T-helper 9 cell (primary cell): ENCODE data around the gene ATP5F1D.

Source experiments
- DNase-seq: peaks from one replicate; pipeline ENCODE4 v3.0.0-alpha.2; 2020

The ATP5F1D gene

DNA sequence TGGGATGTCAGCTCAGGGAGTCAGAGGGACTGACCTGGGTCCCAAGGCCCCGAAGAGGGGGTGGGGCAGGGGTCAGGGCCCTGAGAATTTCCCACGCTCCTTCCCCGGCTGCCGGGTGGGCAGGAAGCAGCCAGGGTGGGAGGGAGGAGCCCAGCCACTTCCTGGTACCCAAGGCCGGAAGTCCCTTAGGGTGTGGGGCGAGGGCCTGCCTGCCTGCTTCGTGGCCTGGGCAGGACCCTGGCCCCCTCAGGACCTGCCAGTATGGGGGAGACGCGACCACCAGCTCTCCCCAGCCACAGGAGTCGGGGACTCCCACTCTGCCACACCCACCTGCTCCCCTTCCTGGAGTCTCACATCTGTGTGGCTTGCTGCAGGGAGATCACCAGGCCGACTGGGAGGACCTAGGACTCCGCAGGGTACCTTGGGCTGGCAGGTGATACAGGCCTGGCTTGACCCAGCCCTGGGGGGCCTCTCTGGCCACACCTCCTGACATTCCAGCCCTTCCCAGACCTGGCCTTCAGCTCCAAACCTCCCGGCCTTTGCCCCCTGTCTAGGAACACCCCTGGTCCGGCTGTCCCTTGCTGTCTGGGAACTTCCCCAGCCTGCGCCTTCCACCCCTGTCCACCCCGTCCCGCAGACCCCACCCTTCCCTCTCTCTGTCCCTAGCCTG, 17.8 kb downstream of the ATP5F1D start:
- peak; percentile 54 for DNase-seq

DNA sequence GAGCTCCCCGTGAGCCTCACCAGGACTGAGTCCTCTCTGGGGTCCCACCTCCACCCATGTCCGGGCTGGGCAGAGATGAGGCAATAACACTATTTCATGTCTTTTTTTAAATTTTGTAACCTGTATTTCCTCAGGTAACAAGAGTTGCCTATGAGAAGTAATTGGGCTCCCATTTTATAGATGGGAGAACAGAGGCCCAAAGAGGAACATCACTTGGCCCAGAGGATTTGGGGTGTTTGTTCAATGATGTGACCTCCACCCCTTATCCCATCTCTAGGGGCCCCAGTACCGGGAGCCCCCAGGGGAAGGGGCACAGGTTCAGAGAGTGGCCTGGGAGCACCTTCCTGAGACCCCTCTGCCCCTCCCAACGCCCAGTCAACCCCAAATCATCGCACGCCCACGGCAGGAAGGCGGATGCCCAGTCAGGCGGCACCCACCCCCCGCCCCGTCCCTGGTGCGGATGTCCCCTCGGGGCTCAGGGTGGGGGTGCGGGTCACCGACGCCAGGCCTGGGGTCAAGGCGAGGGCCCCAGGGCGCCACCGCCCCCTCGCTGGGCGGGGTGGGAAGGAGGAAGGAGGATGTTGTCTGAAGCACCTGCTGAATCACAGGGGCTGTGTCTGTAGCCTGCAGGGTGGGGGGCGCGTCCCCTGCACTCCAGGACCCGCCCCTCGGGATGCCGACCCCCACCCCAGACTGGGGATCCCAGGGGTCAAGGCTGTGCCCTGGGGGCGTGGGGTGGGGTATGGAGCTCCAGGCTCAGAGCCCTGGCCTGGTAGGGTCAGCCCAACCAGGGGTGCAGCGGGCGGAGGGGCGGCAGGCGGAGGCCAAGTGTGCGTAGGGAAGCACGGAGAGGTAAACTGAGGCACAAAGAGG, 18.6 kb downstream of the ATP5F1D start:
- DNase-seq, result peak; percentile 50

DNA sequence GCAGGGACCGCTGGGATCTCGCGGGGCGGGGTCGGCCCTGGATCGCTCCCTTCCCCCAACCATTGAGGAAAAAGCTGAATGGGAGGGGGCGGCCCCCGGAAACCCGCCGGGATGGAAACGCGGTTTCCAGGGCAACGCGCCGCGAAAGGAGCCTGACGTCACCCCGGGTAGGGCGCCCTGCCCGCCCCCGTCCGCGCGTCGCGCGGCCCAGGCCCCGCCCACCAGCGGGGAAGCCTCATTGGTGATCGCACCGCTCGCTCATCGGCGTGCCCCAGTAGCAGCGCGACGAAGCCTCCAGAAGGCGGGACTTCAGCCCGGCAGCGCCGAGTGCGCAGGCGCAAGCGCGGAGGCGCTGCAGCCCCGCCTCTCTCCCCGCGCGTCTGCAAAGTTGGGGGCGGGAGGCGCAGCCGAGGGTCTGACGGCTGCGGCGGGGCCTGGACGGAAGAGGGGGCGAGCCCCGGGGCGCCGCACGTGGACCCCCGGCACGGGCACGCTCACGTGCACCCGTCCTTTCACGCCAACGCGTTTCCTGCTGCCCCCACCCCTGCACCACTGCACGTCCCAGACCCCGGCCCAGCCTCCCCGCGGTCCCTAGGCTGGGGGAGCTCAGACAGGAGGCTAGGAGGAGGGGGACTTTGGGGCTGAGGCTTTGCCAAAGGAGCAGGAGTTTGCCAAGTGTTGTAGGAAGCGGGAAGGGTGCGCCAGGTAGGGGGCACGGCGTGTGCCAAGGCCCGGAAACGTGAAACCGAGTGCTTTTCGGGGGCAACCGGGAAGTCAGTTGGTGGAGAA, 19.4 kb downstream of the ATP5F1D start:
- peak; percentile 94 for DNase-seq

DNA sequence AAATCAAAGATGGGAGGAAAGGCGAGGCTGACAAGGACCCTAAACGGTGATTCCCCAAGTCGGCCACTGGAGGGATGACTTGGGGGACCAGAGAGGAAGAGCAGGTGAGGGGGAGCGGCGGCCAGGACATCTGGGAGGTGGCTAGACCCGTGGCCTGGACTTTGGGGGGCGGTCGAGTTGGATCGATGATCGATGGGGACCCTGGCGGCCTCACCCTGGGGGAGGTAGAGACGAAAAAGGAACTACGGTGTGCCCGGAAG, 19.9 kb downstream of the ATP5F1D start:
- DNase-seq, result no peak

DNA sequence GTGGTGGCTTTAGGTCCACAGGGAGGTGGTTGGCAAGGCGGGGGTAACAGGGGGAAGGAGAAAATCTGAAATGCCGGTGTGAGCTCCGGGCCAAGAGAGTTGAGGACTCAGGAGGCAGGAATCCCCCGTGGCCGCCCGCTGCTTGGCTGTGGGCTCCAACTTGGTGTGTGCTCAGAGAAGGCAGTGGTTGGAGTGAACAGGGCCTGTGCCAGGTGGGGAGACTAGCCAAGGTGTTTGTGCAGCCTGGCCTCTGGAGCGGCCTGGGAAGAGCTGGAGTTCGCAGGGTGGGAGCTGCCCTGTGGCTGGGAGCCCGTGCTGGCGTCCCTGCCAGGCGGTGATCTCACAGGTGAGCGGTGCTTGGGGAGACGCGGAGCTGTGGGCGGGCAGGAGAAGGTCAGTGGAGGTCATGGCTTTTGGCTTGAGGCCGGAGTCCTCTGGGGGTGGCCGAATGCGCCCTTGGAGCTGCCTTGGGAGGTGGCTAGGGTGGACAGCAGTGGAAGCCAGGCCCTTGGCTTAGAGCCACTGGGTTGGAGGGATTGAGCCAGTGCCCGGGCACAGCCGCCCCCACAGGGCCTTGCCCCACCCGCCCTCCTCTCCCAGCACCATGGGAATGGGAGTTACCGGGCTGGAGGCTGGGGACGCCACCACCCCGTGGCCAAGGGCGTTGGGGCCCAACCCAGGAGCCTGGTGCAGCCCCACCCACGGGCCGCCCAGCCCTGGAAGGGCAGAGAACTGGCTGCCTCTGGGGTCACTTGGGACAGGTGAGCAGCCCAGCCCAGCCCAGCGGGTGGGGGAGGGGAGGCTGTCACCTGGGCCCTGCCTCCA, 20.5 kb downstream of the ATP5F1D start:
- peak; percentile 52 for DNase-seq

DNA sequence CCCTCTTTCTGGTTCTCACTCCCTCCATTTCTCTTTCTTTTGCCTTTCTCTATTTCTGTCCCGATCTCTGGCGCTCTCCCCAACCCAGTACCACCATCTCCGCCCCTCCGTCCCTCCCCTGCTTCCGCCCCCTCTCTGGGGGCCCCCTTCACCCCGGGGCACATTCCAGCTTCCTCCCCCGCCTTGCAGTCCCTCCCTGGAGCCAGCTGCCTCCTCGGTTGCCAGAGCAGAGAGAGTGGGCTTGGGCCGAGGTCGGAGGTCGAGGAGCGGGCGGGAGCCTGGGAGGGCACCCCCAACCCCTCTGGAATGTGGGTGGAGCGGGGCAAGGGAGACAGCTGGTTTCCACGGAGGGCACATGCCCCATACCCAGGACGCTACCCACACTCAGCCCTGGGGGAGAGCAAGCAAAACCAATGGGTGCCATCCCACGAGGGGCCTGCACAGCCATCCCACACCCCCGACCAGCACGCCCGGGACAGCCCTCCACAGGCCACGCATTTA, 21.1 kb downstream of the ATP5F1D start:
- no peak for DNase-seq

DNA sequence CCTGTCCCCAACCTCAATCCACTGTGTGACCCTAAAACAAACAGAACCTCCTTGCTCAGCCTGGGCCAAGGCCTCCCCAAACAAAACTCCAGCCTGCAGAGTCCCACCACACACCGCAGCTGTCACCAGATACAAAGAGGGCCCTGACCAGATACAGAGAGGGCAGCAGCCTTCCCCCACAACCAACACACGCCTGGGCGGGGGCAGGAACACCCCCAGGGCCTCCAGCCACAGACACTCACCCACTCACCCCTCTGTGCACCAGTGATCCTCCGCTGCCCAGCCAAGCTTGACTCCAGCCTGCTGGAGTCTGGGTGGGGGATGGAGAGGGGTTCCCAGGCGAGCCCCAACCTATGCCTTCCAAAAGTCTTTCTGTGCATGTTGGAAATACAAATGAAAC, 21.6 kb downstream of the ATP5F1D start:
- DNase-seq, result no peak

DNA sequence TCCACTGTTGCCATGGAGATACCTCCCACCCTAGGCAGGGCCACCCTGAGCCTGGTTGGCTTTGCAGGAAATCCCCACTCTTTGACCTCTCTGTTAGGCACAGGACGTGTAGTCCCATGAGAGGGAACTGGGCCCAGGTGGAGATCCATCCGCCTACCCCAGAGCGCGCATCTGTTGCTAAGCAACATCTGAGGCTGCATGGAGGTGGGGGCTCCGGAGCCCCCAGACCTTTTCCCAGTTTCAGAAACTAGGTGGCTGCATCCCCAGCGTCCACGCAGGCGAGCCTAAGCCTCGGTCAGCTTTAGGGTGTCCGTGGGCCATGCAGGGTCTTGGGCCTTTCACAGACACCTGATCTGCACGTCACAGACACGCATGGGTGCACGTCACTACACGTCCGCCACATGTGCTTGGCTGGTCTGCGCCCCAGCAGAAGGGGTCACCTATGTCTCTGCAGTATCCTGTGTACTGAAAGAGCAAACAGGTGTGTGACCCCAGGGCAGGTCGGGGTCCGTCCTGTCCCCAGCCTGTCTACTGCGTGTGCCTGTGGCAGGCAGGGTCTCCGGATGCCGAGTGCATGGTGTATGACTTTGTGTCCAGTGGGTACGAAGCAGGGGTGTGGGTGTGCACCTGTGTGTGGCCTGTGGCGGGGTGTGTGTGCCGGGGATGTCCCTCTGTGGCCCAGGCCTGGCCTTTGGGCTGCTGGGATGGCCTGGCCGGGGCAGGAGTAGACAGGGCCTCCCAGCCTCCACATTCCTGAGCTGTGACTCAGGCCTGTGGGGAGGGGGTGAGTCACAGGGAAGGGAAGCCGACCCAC, 23.5 kb downstream of the ATP5F1D start:
- no peak for DNase-seq

DNA sequence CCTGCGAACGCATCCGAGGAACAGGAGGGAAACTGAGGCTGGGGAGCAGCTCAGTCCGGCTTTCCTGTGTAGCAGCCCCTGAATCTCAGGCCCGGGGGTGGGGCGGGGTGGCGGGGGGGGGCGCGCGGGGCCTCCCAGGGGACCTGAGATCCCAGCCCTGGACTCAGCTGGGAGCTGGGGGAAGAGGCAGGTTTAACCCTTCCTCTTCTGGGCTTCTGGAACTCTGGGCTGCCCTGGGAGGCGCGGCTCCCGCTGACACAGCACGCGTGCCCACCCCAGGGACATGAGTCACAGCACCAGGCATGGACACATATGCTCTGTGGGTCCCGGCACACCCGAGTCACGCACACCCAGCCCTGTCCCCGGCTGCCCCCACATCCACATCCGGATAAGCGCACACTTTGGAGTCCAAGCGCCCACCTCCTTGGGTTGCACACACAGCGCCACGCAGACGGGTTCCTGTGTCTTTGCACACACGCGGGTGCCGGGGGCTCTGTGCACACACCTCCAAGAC, 24.1 kb downstream of the ATP5F1D start:
- DNase-seq, result no peak

DNA sequence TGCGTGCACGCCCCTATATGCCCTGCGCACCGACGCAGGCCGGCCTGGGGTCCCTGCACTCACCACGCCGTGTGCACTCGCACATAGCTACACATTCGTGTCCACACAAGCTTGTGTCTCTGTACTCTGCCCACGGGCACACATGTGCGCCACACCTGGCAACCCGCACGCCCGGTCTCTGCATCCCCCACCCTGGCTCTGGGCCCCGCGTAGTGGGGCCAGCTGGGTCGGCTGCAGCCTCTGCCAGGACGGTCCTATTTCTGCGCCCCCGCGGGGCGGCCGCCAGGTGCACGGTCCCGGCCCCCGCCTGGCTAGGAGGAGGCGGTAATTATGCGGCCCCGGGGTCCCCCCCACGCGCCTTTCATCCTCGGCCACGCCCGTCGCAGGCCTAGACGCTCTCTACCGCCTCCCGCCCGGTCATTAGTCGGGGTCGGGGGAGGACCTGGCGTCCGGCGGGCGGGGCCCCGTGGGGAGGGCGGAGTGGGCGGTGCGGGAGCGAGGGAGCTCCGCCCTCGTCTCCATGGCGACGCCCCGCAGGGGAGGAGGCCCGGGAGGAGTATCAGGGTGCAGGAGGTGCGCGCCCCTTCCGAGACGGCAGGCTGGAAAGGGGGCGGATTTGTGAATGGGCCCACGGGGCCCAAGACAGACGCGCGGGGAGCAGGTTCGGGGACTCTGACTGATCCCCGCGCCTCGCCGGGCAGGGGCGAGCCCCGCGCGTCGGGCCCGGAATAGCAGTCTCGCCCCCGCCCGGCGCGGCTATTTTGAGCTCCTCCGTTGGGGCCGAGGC, 24.8 kb downstream of the ATP5F1D start:
- peak; percentile 79 for DNase-seq

DNA sequence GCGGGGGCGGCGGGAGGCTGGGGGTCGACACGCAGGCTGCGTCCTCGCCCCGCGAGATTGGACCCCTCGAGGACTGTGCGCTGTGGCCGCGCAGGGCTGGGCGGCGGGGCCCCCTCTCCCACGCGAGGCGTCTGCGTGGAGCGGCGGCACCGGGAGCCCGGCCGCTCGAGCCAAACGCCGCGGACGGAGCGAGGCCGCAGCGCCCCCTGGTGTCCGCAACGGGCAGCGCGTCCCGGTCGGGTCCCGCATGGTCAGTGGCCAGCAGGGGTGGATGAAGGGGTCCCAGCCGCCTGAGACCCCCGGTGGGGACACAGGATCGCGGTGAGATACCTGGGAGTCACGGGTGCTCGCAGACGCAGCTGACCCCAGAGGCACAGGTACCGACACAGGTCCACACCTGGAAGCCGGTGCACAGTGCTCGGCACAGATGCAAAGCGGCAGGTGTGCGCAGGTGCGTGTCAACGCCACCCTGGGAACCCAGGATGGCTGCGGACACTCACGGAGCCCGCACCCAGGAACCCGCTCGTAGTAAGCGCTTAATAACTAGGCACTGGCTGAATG, 25.4 kb downstream of the ATP5F1D start:
- peak; percentile 72 for DNase-seq

DNA sequence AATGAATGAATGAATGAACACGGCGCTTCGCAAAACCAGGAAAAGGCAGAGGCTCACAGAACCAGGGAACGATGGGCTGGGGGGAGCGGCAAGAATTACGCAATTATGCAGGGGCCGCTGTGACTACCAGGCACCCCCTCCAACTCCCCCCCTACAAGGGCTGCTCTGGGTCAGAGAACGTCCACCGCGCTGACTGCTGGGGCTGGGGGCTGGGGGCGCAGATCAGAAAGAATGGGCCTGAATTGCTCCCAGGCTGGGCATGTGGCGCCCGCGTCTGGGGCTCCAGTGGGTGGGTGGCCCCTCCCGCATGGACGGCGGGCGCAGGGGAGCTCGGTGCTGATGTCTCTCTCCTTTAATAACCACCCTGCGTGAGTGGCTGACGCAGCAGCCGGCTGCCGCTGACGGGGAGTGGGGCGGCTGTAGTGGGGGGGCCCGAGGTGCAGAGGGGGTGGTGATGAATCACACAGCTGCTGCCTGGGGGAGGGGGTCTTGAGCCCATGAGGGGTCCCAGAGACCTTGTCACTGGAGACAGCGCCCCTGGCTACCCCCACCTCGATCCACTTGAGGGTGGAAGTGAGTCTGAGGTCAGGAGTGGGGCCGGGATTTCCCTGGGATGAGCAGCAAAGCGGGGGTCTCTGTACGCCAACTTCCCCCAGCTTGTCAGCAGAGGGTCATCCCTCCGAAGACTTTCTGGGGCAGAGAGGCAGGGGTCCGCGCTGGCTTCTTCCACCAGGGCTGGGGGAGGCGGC, 26.1 kb downstream of the ATP5F1D start:
- no peak for DNase-seq

DNA sequence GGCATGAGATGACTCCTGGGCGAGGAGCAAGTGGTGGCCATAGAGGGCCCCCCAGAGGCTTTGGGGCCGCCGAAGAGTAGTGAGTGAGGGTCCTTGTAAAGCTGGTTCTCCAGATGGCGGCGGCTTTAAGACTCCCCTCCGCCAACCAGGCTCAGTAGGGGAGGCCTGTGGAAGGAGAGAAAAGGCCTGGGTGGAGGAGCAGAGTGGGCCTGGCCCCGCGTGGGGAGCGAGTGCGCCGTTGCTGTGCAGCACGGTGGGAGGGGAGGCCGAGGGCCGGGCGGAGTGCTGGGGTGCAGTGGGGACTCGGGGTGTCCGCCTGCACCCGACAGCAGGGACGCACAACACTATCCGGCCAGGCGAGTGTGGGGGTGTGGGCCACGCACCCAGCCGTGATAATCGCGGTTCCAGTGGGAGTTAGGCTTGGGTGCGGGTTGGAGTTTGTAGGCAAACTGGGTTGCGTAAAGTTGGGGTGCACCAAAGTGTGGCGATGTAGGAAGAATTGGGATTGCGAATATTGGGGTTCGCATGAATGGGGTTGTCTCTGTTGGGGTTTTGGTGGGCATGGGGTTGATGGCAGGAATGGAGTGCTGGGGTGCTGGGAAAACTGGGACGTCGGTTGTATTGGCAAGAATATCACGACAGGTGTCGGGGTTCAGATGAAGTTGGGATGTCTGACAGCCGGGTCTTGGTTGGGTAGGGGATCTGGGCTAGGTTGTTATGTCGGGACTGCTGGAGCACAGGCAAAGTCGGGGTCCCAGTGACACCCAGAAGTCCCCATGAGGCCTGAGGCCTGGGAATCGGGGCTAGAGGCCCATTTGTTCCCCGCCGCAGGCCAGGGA, 26.9 kb downstream of the ATP5F1D start:
- DNase-seq, result no peak

DNA sequence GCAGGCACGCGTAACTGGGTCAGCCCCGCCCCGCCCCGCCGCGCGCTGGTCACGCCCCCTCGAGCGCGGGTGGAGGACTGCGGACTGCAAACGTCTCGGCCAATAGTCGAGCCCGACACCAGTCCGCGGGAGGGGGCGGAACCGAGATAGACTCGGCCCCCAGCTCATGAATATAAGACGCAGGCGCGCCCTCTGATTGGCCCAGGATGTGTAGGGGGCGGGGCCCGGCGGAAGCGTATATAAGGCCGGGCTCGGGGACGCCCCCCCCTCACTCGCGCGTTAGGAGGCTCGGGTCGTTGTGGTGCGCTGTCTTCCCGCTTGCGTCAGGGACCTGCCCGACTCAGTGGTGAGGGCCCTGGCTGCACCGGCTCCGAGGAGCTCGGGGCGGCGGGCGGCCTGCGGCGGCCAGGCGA, 27.5 kb downstream of the ATP5F1D start, which contains the start of gene CIRBP:
TSS of gene CIRBP (plus strand) at position 268 of the 413 bp plus-strand sequence. CDS start 1,602 bp downstream, outside the sequence.
- DNase-seq, result peak; percentile 99

DNA sequence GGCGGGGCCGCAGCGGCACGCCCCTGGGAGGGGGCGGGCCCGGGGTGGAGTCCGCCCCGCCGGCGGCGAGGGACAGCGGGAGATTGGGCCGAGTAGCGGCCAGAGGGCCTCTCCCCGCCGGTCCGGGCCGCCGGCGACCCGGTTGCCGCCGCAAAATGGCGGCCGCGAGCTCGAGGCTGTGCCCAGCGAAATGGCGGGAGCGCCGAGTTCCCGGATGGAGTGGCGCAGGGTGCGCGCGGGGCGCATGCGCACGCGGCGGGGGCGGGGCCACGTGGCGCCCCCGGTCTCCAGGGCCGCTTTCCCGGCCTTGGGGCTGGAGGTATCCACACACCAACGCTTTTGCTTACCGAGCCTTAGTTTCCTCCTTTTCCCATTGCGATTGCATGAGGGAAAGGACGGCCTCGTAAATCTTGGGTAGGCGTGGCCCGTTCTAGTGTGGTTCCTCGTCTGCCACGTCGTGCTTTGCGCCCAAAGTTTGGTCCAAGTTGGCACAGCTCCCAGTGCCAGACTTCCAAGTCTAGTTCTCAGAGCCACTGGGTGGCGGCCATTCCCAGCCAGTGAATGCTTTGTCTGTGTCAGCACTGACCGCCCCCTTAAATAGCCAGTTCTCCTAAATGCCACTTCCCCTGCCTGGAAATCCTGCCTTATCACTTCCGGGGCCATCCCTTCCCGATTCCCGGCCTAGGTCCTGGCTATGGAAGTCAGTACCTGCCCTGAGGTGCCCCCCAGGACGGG, 28.1 kb downstream of the ATP5F1D start:
- peak; percentile 84 for DNase-seq

DNA sequence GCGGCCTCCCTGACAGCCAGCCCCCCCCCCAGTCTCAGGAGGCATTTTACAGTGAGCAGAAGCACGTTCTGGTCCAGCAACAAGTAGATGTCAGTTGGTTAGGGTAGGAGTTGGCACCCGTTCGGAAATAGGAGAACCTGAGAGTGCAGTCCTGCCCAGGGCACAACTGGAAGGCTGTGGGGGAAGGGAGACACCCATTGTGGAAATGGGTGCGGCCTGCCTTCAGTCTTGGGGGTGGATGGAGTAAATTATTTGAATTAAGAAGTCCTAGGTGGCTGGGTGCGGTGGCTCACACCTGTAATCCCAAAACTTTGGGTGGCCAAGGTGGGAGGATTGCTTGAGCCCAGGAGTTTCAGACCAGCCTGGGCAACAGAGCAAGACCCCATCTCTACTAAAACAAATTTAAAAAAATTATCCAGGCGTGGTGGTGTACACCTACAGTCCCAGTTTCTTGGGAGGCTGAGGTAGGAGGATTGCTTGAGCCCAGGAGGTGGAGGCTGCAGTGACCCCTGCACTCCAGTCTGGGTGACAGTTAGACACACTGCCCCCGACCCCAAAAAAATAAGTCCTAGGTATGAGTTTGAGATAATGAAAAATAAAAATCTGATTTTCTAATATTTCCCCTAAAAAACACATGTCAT, 28.8 kb downstream of the ATP5F1D start:
- no peak for DNase-seq
